Tibial nerve (tissue), 3 donors: ENCODE measurements around the gene MYH7B.

Source experiments
- POLR2A ChIP-seq, 2 donors: fragments of 450-650 bp; IDR thresholded peaks; one replicate each; pipeline ENCODE4 v1.6.1; 2017; ENCODE audit warnings: antibody characterized with exemption in 2 of 2, mild to moderate bottlenecking in 2 of 2, moderate library complexity in 2 of 2
- TF ChIP-seq, protein P1 (sequence below), 5 experiments: fragments of 200-600 bp in 3 of 5; fragments of 450-650 bp in 2 of 5; sonication (generic) in 3 of 5; IDR thresholded peaks; one replicate each; pipeline ENCODE4 v1.5.1; 2016 to 2019; ENCODE audit warnings: antibody characterized with exemption in 5 of 5, mild to moderate bottlenecking in 3 of 5, moderate library complexity in 2 of 5

DNA sequence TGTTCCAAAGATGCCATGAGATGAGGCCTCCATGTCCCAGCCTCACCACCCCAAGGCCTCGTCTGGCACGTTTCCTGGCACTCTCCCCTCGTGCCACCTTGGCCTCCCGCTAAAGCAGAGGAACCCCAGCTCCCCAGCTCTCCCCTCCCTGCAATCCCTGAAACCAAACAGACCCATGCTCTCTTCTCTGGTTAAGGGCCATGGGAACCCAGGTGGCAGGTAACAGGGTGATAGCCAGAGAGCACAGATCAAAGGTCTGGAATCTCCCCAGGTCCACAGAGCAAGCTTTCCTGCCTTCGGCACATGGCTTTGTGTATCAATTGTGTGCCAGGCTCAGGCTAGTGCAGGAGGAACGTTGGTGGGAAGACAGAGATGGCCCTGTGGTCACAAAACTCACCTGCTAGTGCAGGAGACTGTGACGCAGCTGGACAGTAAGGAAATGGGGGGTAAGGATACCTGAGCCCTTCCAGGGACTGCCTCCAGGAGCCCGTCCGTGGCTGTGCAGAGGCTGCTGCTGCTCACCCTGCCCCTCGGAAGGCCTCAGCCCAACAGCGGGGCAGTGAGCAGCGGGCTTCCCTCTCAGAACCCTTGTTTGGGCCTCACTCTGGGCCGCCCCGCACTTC is 39.0 kb downstream of the MYH7B start:
- TF ChIP-seq, protein P1, sequence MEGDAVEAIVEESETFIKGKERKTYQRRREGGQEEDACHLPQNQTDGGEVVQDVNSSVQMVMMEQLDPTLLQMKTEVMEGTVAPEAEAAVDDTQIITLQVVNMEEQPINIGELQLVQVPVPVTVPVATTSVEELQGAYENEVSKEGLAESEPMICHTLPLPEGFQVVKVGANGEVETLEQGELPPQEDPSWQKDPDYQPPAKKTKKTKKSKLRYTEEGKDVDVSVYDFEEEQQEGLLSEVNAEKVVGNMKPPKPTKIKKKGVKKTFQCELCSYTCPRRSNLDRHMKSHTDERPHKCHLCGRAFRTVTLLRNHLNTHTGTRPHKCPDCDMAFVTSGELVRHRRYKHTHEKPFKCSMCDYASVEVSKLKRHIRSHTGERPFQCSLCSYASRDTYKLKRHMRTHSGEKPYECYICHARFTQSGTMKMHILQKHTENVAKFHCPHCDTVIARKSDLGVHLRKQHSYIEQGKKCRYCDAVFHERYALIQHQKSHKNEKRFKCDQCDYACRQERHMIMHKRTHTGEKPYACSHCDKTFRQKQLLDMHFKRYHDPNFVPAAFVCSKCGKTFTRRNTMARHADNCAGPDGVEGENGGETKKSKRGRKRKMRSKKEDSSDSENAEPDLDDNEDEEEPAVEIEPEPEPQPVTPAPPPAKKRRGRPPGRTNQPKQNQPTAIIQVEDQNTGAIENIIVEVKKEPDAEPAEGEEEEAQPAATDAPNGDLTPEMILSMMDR (IDR thresholded peaks at IDR 0.05): no peak
- TF ChIP-seq POLR2A (IDR thresholded peaks at IDR 0.05): no peak
